ENCODE results near the gene DOC2A.

DOC2A gene

GRCh38 chr16:29989111-29989858 lies 21.5 kb downstream of the DOC2A start:
- DNase-seq (ENCODE audit: low read depth): no peak

DNA sequence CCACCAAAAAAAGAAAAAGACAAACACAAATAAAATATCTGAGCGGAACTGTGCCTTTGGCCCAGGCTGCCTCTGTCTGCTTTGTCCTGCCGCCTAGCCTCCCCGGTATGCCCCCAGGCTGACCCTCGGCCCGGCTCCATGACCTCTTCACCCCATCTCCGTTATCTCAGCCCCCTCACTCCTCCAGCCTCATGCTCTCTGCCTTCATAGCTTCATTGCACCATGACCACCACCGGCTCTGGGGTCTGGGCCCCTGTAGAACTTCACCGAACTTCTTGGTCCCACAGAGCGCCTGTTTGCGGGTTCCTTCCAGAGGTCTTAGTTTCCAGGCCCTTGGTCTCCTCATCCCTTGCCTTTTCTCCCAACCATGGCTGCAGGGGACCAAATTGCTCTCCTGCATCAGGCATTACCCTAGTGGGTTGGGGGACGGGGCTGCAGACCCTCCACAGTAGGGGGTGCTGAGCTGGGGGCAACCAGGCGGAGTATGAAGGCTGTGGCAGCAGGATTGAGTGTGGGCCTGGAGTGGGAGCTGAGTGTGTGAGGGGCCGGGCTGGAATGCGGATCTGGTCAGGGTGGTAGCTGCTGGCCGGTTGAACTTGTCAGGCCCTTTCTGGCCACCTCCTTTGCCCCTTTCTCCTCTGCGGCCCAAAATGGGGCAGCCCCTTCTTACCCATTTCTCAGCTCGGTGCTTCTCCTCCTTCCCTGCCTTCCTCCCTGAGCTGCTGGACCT lies 22.3 kb downstream of the DOC2A start:
- no peak for DNase-seq (ENCODE audit: low read depth)

GRCh38 chr16:29987371-29988085 lies 23.3 kb downstream of the DOC2A start:
- DNase-seq (ENCODE audit: low read depth): no peak

- no peak for DNase-seq (ENCODE audit: low read depth)
These were observed 23.9 kb downstream of the DOC2A start for GRCh38 chr16:29986931-29987330.

DNA sequence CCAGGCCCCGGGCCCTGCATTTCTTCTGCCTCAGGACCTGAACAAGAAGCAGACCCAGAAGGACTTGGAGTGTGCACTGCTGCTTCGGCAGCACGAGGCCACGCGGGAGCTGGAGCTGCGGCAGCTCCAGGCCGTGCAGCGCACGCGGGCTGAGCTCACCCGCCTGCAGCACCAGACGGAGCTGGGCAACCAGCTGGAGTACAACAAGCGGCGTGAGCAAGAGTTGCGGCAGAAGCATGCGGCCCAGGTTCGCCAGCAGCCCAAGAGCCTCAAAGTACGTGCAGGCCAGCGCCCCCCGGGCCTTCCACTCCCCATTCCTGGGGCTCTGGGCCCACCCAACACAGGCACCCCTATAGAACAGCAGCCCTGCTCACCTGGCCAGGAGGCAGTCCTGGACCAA lies 24.6 kb downstream of the DOC2A start:
- no peak for DNase-seq (ENCODE audit: low read depth)

DNA sequence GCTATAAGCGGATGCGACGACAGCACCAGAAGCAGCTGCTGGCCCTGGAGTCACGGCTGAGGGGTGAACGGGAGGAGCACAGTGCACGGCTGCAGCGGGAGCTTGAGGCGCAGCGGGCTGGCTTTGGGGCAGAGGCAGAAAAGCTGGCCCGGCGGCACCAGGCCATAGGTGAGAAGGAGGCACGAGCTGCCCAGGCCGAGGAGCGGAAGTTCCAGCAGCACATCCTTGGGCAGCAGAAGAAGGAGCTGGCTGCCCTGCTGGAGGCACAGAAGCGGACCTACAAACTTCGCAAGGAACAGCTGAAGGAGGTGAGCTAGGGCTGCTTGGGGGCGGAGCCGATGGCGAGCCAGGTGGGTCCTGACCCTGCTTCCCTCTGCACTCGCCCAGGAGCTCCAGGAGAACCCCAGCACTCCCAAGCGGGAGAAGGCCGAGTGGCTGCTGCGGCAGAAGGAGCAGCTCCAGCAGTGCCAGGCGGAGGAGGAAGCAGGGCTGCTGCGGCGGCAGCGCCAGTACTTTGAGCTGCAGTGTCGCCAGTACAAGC lies 25.5 kb downstream of the DOC2A start:
- no peak for DNase-seq (ENCODE audit: low read depth)

DNA sequence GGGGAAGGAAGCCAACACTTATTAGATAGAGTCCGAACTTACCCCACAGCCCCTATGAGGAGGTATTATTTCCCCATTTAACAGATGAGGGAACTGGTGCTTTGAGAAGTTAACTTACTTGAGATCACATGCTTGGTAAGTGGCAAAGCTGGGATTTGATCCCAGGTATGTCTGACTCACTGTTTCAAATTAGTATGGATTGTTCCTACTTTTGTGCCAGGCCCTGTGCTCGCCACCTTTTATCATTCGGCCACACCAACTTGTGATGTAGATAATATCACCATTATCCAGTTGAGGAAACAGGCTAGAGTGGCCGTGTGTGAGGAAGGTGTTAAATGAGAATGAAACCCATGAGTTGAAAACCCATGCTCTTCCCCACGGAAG lies 26.1 kb downstream of the DOC2A start:
- no peak for DNase-seq (ENCODE audit: low read depth)

DNA sequence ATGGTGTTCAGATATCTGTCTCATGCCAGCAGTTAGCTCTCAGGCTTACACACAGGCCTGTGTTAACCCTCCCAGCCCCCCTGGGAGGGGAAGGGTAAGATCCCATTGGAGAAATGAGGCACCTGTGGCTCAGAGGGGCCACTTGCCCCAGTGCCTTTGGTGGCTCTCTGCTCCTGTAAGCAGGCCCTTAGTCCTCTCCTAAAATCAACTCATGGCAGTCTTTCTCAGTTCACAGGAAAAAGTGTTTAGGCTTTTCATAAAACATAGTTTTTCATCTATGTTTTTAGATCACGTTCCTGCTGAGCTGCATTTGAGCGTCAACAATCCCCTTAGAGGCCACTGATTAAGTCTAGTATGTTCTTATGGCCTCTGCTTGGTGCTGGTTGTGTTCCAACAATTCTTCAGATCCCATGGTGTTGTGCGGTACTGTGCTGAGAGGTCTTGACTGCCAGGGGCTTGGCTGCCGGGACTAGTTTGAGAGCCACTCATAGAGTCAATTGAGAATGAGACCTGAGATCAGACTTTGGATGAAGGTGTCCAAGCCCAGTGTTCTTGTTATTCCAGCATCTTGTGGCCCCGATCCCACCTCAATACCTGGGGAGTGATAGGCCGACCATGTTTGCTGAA lies 26.6 kb downstream of the DOC2A start:
- DNase-seq (ENCODE audit: low read depth): no peak

GRCh38 chr16:29983420-29984136 lies 27.2 kb downstream of the DOC2A start:
- no peak for DNase-seq (ENCODE audit: low read depth)

DNA sequence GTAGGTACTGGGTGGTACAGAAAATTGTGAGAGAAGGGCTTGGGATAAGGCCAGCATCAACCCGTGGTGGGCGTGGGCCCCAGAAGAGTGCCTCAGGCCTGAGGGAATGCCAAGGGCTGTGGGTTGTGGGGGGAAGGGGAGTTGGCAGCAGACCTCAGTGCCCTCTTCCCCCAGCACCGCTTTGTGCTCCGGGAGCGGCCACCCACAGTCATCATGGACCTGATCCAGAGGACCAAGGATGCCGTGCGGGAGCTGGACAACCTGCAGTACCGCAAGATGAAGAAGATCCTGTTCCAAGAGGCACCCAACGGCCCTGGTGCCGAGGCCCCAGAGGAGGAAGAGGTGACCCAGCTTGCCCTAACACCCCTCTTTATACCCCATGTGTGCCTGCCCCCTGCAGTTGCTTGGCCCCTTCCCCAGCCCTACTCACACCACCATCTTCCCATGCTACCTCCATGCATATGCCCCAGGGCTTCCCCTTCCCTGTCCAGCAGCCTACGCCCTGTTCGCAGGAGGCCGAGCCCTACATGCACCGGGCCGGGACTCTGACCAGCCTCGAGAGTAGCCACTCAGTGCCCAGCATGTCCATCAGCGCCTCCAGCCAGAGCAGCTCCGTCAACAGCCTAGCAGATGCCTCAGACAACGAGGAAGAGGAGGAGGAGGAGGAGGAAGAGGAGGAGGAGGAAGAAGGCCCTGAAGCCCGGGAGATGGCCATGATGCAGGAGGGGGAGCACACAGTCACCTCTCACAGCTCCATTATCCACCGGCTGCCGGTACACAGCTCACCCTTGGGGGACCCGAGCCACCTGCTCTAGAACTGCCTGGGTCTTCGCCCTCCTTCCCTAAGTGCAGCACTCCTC lies 28.0 kb downstream of the DOC2A start:
- DNase-seq (ENCODE audit: low read depth): no peak

GRCh38 chr16:29978564-29979270 lies 32.1 kb downstream of the DOC2A start:
- no peak for DNase-seq (ENCODE audit: low read depth)

DNA sequence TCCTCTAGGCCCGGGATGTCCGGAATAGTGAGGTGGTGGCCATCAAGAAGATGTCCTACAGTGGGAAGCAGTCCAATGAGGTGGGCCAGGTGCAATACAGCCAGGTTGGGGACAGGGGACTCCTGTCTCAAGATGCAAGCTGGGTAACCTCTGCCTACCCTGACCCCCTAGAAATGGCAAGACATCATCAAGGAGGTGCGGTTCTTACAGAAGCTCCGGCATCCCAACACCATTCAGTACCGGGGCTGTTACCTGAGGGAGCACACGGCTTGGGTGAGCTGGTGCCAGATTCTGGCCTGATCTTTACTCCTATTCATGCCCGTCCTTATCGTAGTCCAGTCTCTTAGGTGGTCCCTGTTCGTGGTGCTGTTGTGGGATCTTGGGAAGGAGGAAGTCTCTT lies 32.7 kb downstream of the DOC2A start:
- no peak for DNase-seq (ENCODE audit: low read depth)

DNA sequence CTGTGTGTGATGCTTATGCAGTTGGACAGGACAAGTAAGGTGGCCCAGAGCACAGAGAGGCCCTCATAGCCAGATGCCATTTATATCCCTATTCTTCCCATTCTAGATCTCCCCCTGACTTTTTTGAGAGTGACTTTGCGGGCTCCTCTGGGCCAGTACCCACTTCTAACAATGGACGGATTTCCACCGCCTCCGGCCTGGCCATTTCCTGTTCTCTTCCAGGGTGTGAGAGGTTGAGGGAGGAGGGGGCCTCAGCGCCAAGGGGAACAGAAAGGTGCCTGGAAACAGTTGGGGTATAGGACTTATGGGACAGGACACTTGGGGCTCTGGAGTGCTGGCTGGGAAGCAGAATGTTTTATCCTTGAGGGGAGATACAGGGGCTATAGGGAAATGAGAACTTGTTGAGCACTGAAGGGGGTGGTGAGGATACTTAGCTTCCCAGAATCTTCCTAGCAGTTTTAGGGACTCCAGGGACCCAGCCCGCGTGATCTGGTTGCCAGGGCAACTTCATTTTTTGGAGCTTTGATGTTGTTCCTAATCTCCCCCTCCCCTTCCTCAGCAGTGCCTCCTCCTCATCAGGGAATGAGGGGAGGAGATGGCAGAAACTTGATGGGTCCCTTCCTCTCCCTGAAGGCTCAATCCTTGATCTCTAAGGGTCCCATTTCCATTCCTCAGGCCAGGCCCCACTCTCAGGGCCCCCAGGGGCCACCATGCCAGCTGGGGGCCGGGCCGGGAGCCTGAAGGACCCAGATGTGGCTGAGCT lies 33.6 kb downstream of the DOC2A start:
- no peak for DNase-seq (ENCODE audit: low read depth)

DNA sequence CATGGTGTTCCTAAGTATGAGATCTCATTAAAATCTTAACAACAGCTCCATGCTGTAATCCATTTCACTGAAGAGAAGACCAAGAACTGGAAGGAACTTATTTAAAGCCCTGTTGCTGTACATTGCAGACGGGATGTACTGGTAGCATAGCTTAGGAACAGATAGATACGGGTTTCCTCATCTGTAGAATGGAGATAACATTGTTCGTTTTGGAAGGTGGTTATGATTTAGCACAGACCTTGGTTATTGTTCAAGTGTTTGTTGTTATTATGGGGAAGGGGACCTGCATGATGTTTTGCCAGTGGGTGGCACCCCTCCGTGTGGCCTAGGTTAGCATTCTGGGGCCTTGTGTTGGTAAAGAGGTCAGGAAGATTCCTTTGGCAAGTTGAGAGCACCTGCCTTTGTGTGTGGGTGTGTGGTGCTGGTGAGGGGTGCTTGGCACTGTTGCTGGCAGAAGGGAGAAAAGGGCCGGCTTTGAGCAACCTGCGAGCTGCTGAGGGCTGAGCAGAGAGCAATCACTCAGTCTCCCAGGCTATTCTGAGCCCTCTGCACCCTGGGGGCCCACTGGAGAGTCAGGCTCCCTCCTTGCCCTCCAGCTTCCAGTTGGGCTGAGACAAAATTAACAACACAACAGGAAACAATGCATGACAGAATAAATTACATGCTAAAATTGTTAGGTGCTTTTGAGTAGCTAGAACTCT lies 34.9 kb downstream of the DOC2A start:
- no peak for DNase-seq (ENCODE audit: low read depth)

DNA sequence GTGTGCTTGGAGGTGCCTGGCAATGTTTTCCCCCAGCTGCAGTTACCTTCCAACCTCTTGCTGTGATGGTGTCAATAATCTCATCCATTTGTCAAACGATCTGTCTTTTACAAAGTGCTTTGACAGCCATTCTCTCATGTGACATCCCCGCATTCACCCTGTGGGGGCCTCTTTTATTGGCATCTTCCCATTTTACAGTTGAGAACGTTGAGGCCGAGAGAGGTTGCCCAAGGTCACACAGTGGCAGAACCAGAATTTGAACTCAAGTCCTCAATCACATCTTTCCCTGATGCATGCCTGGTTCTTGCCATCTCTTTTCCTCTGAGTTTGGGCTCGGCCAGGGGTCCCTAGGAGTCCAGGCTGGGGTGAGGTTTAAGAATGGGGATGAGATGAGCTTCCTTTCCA lies 35.7 kb downstream of the DOC2A start:
- DNase-seq (ENCODE audit: low read depth): no peak

DNA sequence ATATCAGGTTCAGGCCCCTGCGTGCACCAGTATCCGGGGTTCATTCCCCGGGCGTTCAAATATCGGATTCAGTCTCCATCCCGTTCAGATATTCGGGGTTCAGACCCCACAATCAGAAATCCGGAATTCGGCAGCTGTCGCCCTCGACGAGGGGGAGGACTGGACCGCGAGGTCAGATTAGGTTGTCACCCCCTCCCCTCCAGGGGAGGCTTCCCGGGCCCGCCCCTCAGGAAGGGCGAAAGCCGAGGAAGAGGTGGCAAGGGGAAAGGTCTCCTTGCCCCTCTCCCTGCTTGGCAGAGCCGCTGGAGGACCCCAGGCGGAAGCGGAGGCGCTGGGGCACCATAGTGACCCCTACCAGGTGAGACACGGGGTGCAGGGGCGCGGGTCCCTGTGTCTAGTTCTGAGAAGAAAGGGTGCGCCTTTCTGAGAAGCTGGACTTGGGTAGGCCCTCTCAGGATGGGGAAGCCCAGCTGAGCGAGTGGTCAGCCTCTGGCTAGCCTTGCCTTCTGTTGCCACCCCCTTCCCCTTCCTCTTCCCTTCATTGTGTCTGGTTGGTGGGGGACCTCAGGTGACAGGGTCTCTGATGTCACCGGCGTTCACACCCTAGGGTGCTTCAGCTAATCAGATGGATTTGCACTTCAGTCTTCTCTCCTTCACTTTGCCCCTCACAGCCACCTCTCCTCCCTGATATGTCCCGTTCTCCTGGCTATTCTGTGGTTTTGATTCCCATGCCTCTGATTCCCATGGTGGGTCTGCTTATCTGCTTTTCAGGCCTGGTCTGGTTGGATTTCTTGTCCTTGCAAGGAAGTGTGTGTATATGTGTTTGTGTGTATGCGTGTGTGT lies 36.3 kb downstream of the DOC2A start:
- no peak for DNase-seq (ENCODE audit: low read depth)

GRCh38 chr16:29973384-29974246 lies 37.2 kb downstream of the DOC2A start, which contains the start of gene TAOK2:
Gene TAOK2 (plus strand): TSS chr16:29973868. CDS start chr16:29977773, 3,905 bp downstream.
- DNase-seq (ENCODE audit: low read depth): peak; percentile 95

All from activated T-helper 9 cell treated with anti-CD3 and anti-CD28 coated beads, Interleukin-2, amount 50 U/mL, for 16 hours (primary cell).